Vagina (tissue), 2 donors: ENCODE data around the gene MAP3K14.

ENCODE experiments used
- CTCF ChIP-seq, 3 experiments: fragments of 450-650 bp in 2 of 3; fragments of 200-600 bp in 1 of 3; sonication (generic) in 1 of 3; IDR thresholded peaks; one replicate each; pipeline ENCODE4 v1.5.1; 2017 to 2019; ENCODE audit warnings: antibody characterized with exemption in 3 of 3, mild to moderate bottlenecking in 2 of 3, moderate library complexity in 2 of 3
- POLR2A ChIP-seq, 2 donors: fragments of 450-650 bp; IDR thresholded peaks; one replicate each; pipeline ENCODE4 v1.6.1; 2017; ENCODE audit warnings: antibody characterized with exemption in 2 of 2, mild to moderate bottlenecking in 2 of 2, moderate library complexity in 2 of 2
- POLR2AphosphoS5 ChIP-seq, 2 donors: sonication (generic); formaldehyde crosslinking; IDR thresholded peaks; one replicate each; pipeline ENCODE4 v1.9.0; 2017; ENCODE audit warnings: antibody characterized with exemption in 2 of 2, mild to moderate bottlenecking in 2 of 2, low read depth in 1 of 2; ENCODE audit not compliant: insufficient read depth in 1 of 2

GRCh38 chr17:45296003-45296832 is 20.6 kb downstream of the MAP3K14 start:
- TF ChIP-seq CTCF (IDR thresholded peaks at IDR 0.05) (no peak), POLR2A (IDR thresholded peaks at IDR 0.05) (no peak), POLR2AphosphoS5 (IDR thresholded peaks at IDR 0.05; ENCODE audit: insufficient read depth in 1 of 2, low read depth in 1 of 2) (no peak)
